ENCODE data around the gene FOXJ2.

DNA sequence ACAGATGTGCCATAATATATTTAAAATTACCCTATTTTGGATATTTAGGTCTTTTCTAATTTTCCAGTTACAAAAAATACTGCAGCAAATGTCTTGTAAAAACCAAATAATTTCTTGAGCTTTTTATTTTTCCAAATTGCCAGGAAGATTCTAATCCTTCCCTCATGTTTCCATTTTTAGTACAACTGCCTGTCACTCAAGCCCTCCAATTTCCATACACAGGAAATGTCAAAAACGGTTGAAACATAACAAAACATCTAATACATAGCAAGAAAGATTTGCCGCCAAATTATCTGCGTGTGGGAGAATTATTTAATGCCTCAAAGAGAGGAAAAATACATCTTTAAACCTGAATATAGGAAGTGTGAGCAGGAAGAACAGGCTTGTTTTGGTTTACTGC lies 2.3 kb upstream of the FOXJ2 start:
- TF ChIP-seq POLR2A (IDR thresholded peaks at IDR 0.05; ENCODE audit: extremely low read depth, insufficient read length) (no peak), CTCF (IDR thresholded peaks at IDR 0.05; ENCODE audit: low read depth, low read length) (no peak), MYC (IDR thresholded peaks at IDR 0.05; ENCODE audit: low read depth, low read length) (no peak), MAX (IDR thresholded peaks at IDR 0.05; ENCODE audit: low read depth, low read length) (no peak)

Data from NB4 (cell line).